Midbrain (tissue), 1 donor: ENCODE measurements around the gene KIR2DL1.
"Not testable (repeated sequence)": the region's sequence is repeated elsewhere in the genome, so short reads cannot be mapped to it uniquely, and the experiment has no call there.

ENCODE experiments used
- DNase-seq: peaks from one replicate; lab custom pipeline; 2025; lab: John Stamatoyannopoulos, UW

KIR2DL1 gene

GRCh38 chr19:54771018-54771960 is 1.7 kb downstream of the KIR2DL1 start:
- DNase-seq = not testable (repeated sequence)

GRCh38 chr19:54772666-54773065 is 3.1 kb downstream of the KIR2DL1 start:
- DNase-seq = not testable (repeated sequence)

- DNase-seq = not testable (repeated sequence)
Observed at GRCh38 chr19:54775095-54775815, 5.7 kb downstream of the KIR2DL1 start.

GRCh38 chr19:54775830-54776229 is 6.2 kb downstream of the KIR2DL1 start:
- DNase-seq = not testable (repeated sequence)

- DNase-seq = not testable (repeated sequence)
Observed at GRCh38 chr19:54777851-54778250, 8.3 kb downstream of the KIR2DL1 start.

GRCh38 chr19:54778896-54779295 is 9.3 kb downstream of the KIR2DL1 start:
- DNase-seq = not testable (repeated sequence)

GRCh38 chr19:54782916-54783315 is 13.3 kb downstream of the KIR2DL1 start:
- not testable (repeated sequence) for DNase-seq

- not testable (repeated sequence) for DNase-seq
Observed at GRCh38 chr19:54786091-54786723, 16.6 kb downstream of the KIR2DL1 start.

GRCh38 chr19:54788154-54788553 is 18.6 kb downstream of the KIR2DL1 start:
- not testable (repeated sequence) for DNase-seq

GRCh38 chr19:54790711-54791110 is 21.1 kb downstream of the KIR2DL1 start:
- no peak for DNase-seq

GRCh38 chr19:54791476-54791875 is 21.9 kb downstream of the KIR2DL1 start:
- no peak for DNase-seq

- DNase-seq = no peak
Observed at GRCh38 chr19:54792814-54793213, 23.2 kb downstream of the KIR2DL1 start.

- no peak for DNase-seq
Observed at GRCh38 chr19:54795758-54796157, 26.2 kb downstream of the KIR2DL1 start.

- DNase-seq = no peak
Observed at GRCh38 chr19:54803410-54803809, 33.8 kb downstream of the KIR2DL1 start, which contains the start of gene KIR2DL4. Gene KIR2DL4, plus strand, starts transcription at chr19:54803610. Its CDS starts 42 bp downstream, at chr19:54803652.

- no peak for DNase-seq
Observed at GRCh38 chr19:54804101-54804500, 34.5 kb downstream of the KIR2DL1 start.

GRCh38 chr19:54804571-54804970 is 35.0 kb downstream of the KIR2DL1 start:
- no peak for DNase-seq

- no peak for DNase-seq
Observed at GRCh38 chr19:54805665-54806515, 36.3 kb downstream of the KIR2DL1 start.

GRCh38 chr19:54806516-54806838 is 36.9 kb downstream of the KIR2DL1 start:
- no peak for DNase-seq

- DNase-seq = not testable (repeated sequence)
Observed at GRCh38 chr19:54814571-54814970, 45.0 kb downstream of the KIR2DL1 start.

GRCh38 chr19:54816251-54816650 is 46.7 kb downstream of the KIR2DL1 start, which contains the start of gene KIR3DL1:
Gene KIR3DL1, plus strand, starts transcription at chr19:54816468.
- not testable (repeated sequence) for DNase-seq
